Cardiac fibroblast (primary cell): Measurements from ENCODE around the gene TRPC4.

ENCODE experiments used
- DNase-seq, 2 donors: peaks; one replicate each; pipeline versions ENCODE4 v3.0.0 to v3.0.0-alpha.2; 2010; ENCODE audit warnings: low read depth in 2 of 2
- H3K4me3 ChIP-seq, 2 donors: replicated peaks in 1 of 2; 1 replicate in 1 of 2; 2 replicates in 1 of 2; pipeline ENCODE4 v1.5.1; 2011; ENCODE audit warnings: low read depth in 2 of 2, low read length in 2 of 2, mild to moderate bottlenecking in 2 of 2, moderate library complexity in 1 of 2
- TF ChIP-seq, protein P1 (sequence below): IDR thresholded peaks from one replicate; pipeline ENCODE4 v1.5.1; 2011; ENCODE audit warnings: low read depth, mild to moderate bottlenecking, low read length, inconsistent platforms

TRPC4 gene

GRCh38 chr13:37752146-37752545 lies 117.4 kb downstream of the TRPC4 start:
- no peak overlapping the region for H3K4me3 ChIP-seq
- TF ChIP-seq, protein P1, sequence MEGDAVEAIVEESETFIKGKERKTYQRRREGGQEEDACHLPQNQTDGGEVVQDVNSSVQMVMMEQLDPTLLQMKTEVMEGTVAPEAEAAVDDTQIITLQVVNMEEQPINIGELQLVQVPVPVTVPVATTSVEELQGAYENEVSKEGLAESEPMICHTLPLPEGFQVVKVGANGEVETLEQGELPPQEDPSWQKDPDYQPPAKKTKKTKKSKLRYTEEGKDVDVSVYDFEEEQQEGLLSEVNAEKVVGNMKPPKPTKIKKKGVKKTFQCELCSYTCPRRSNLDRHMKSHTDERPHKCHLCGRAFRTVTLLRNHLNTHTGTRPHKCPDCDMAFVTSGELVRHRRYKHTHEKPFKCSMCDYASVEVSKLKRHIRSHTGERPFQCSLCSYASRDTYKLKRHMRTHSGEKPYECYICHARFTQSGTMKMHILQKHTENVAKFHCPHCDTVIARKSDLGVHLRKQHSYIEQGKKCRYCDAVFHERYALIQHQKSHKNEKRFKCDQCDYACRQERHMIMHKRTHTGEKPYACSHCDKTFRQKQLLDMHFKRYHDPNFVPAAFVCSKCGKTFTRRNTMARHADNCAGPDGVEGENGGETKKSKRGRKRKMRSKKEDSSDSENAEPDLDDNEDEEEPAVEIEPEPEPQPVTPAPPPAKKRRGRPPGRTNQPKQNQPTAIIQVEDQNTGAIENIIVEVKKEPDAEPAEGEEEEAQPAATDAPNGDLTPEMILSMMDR: no peak
- peak in 1 of 2 donors; percentile 3 for DNase-seq

- TF ChIP-seq, protein P1: no peak
- no peak overlapping the region for H3K4me3 ChIP-seq
- DNase-seq: no peak
Observed at GRCh38 chr13:37751025-37751424, 118.5 kb downstream of the TRPC4 start.

GRCh38 chr13:37748913-37749312 lies 120.7 kb downstream of the TRPC4 start:
- no peak overlapping the region for H3K4me3 ChIP-seq
- TF ChIP-seq, protein P1: no peak
- DNase-seq: no peak

DNA sequence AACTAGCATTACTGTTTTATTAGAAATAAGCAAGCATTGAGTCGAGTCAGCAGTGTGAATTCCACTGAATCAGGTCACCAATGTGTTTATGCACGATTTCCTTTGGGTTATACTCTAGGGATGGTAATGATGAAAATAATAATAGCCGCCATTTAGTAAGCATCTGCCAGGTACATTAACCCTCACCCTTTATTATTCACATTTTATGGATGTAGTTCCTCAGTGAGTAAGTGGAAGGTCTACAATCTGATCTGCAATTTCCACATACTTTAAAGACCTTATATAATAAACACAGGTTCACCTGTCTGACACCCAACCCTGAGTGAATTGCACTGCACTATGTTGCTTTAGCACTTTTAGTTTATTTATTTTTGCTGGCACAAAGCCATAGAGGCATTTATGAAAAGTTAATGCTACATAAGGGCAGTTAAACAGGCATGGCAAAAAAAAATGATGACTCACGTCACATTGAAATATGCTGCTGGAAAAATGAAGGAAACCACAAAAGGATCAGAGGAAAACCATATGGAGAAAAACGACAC lies 122.4 kb downstream of the TRPC4 start:
- TF ChIP-seq, protein P1: no peak
- peak; percentile 71 to 87 for DNase-seq
- H3K4me3 ChIP-seq: no peak overlapping the region

DNA sequence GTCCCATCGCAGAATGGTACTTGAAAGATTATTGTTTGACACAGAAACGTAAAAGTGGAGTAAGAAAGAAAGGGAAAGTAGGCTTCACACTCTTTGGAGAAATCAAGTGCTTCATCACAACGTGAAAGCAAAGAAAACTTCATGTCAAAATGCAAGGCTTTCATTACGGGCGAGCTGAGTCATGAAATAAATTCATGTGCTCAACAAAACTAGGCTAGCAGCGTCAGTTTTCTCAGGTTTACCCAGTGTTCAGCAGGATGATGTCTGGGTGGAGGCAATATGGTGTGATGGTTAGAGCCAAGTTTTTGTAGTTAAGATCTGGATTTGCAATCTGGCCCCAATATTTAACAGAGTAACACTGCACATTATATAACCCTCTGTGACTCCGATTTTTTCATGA lies 128.0 kb downstream of the TRPC4 start:
- no peak overlapping the region for H3K4me3 ChIP-seq
- TF ChIP-seq, protein P1: no peak
- DNase-seq: no peak

- TF ChIP-seq, protein P1: no peak
- DNase-seq: no peak
- H3K4me3 ChIP-seq: no peak overlapping the region
Observed at GRCh38 chr13:37736045-37736444, 133.5 kb downstream of the TRPC4 start.

GRCh38 chr13:37735293-37735692 lies 134.3 kb downstream of the TRPC4 start:
- DNase-seq: no peak
- H3K4me3 ChIP-seq: no peak overlapping the region
- TF ChIP-seq, protein P1: no peak
